ENCODE results near the gene AP3S2.

AP3S2 gene

GRCh38 chr15:89912145-89912673 lies 18.4 kb upstream of the AP3S2 start:
- DNase-seq (ENCODE audit: insufficient read length, low spot score) (peak; percentile 19), FAIRE-seq (no peak)
- TF ChIP-seq POLR2A (IDR thresholded peaks at IDR 0.05; ENCODE audit: low read depth, low read length), result no peak

- no peak for TF ChIP-seq POLR2A (IDR thresholded peaks at IDR 0.05; ENCODE audit: low read depth, low read length)
- no peak for DNase-seq (ENCODE audit: insufficient read length, low spot score)
- FAIRE-seq, result no peak
Measured at GRCh38 chr15:89910891-89911626, 17.3 kb upstream of the AP3S2 start.

DNA sequence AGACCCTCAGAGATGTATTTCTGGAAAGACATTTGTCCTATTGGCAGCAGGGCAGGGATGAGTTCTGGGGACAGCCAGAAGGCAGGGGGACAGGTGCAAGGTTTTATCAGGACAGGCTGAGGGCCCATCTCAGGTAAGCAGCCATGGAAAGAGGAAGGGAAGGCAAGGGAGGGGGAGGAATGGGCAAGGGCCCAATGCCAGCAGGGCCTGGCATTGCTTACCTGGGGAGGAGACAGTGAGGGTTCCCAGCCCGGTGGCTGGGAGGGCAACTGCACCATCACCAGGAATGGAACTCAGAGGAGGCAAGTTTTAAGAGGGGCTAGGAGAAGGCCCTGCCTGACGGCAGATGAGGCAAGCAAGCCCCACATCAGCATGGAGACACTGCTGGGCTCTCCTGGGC lies 15.8 kb upstream of the AP3S2 start:
- DNase-seq (ENCODE audit: insufficient read length, low spot score) (no peak), FAIRE-seq (no peak)
- no peak for TF ChIP-seq POLR2A (IDR thresholded peaks at IDR 0.05; ENCODE audit: low read depth, low read length)

GRCh38 chr15:89908226-89908625 lies 14.4 kb upstream of the AP3S2 start:
- DNase-seq (ENCODE audit: insufficient read length, low spot score) (no peak), FAIRE-seq (no peak)
- TF ChIP-seq POLR2A (IDR thresholded peaks at IDR 0.05; ENCODE audit: low read depth, low read length), result no peak

GRCh38 chr15:89907289-89907688 lies 13.5 kb upstream of the AP3S2 start:
- FAIRE-seq (no peak), DNase-seq (ENCODE audit: insufficient read length, low spot score) (no peak)
- no peak for TF ChIP-seq POLR2A (IDR thresholded peaks at IDR 0.05; ENCODE audit: low read depth, low read length)

DNA sequence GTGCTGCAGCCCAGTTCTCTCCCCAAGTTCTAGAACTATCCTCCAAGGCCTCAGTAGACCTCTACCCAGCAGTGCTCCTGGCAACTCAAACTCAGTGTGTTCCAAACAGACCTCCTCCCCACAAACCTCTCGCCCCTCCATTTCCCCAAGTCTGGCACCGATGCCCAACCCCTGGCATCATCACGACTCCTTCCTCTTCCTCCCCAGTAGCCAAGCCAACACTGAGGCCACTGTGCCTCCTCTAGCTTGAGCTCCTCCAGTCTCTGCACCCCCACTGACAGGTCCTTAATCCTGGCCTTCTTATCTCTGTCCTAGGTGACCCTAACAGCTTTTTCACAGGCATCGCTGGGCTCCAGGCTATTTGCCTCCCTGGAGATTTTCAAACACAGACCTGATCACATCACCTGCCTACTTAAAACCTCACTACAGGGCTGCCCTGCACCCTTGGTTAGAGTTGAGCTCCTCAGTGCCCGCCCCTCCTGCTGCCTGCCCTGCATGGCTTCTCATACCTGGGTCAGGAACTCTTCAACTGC lies 12.1 kb upstream of the AP3S2 start:
- TF ChIP-seq POLR2A (IDR thresholded peaks at IDR 0.05; ENCODE audit: low read depth, low read length), result no peak
- DNase-seq (ENCODE audit: insufficient read length, low spot score) (no peak), FAIRE-seq (no peak)

DNA sequence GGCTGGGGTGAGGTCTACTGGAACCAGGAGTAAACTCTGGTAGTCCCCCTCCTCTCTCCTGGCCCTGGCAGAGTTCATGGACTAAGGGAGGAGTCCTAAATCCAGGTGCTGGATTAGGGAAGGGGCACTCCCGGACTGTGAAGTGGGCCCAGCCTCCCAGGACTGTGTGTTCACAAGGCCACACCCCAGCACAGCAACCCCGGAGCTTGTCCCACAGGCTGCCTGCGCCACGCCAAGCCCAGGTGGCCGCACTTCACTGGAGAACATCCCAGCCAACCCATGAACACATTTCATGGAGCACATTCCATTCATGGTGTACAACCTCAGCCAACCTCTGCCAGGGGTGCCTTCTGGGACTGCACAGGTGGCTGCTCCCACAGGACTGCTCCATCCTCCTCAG lies 10.7 kb upstream of the AP3S2 start:
- TF ChIP-seq POLR2A (IDR thresholded peaks at IDR 0.05; ENCODE audit: low read depth, low read length), result no peak
- DNase-seq (ENCODE audit: insufficient read length, low spot score), result no peak
- no peak for FAIRE-seq

DNA sequence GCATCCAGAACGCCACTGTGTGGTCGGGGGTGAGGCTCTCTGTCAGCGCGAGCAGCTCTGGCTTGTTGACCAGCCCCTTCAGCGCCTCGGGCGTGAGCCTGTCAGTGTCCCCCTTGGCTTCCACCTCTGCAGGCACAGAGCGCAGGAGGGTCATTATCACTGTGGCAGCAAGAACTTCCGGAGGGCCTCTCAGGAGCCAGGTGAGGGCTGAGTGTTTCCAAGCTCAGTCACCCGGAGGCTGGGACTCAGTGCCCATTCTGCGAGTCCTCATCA lies 10.0 kb upstream of the AP3S2 start:
- FAIRE-seq (no peak), DNase-seq (ENCODE audit: insufficient read length, low spot score) (no peak)
- TF ChIP-seq POLR2A (IDR thresholded peaks at IDR 0.05; ENCODE audit: low read depth, low read length), result no peak

GRCh38 chr15:89903015-89903857 lies 9.4 kb upstream of the AP3S2 start:
- TF ChIP-seq POLR2A (IDR thresholded peaks at IDR 0.05; ENCODE audit: low read depth, low read length), result no peak
- no peak for FAIRE-seq

DNA sequence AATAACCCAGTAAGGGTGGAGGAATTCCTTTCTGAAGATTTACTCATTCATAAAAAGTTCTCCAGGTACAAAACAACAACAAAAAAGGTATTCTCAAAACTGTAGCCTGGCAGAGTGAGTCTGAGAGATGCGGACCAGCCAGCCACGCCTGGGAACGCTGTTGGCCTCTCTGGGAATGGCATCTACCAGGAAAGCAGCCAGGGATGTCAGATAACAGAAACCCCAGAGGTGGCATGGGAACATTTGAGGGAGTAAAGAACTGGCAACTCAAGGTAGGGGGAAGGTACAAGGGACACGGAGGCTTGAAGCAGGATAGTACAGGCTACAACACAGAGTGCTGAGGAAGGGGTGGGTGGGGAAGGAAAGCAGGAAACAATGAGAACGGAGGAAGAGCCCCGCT lies 7.1 kb upstream of the AP3S2 start:
- DNase-seq (ENCODE audit: insufficient read length, low spot score), result no peak
- TF ChIP-seq POLR2A (IDR thresholded peaks at IDR 0.05; ENCODE audit: low read depth, low read length), result no peak
- no peak for FAIRE-seq

More at GRCh38 chr15:89903015-89903857, 9.4 kb upstream of the AP3S2 start:
- no peak for DNase-seq (ENCODE audit: insufficient read length, low spot score)

DNA sequence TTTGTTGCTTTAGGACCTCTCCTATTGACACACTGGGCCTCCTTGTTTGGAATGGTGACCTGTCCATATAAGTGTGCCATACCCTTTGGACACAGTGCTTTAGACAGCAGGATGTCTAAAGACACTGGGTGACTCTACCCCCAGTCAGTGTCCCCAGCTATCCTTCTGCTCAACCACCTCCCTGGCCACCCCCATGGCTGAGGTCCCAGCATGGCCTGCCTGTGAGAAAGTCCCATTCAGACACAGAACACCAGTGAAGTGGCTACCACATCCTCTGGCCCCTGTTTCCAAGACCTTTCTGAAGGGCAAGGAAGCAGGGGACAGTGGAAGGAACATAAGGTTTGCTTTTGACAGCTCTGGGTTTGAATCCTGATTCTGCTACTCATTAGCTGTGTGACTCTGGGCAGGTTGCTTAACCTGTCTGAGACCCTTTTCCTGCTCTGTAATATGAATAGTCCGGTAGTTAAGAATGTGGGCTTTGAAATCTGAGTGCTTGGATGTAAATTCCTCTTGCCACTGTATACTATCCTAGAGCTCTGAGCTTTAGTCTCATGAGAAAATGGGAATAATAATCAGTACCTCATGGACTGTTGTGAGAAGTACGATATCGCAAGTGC lies 6.3 kb upstream of the AP3S2 start:
- DNase-seq (ENCODE audit: insufficient read length, low spot score) (no peak), FAIRE-seq (no peak)
- TF ChIP-seq POLR2A (IDR thresholded peaks at IDR 0.05; ENCODE audit: low read depth, low read length), result no peak

DNA sequence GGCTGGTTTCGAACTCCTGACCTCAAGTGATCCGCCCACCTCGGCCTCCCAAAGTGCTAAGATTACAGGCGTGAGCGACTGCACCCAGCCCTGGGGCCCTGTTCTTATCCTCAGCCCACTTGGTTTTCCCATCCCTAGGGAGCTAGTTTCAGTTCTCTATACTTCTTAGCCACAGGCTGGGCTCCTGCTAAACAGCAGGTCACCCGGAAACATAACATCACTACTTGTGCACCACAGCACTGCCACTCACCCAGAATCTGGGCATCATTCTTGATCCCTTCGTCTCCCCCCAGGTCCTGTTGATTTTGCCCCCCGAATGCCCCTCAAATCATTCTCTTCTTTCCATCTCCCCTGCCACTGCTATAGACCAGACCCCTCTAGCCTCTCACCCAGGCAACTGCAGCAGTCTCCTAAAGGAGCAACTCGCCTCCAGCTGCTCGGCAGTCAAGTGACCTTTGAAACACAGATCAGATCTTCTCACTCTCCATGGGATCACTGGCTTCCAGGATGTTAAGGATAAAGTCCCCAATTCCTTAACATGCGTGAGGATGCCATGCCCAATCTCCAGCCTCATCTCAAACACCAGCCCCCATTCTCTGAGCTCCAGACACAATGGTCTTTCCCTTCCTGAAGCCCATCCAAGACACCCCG lies 5.6 kb upstream of the AP3S2 start:
- FAIRE-seq, result no peak
- TF ChIP-seq POLR2A (IDR thresholded peaks at IDR 0.05; ENCODE audit: low read depth, low read length), result no peak
- no peak for DNase-seq (ENCODE audit: insufficient read length, low spot score)

GRCh38 chr15:89898614-89899294 lies 5.0 kb upstream of the AP3S2 start:
- no peak for TF ChIP-seq POLR2A (IDR thresholded peaks at IDR 0.05; ENCODE audit: low read depth, low read length)
- DNase-seq (ENCODE audit: insufficient read length, low spot score), result peak; percentile 44
- no peak for FAIRE-seq

All from H54 (cell line).